ENCODE results near the gene C12orf60.
"Not testable (repeated sequence)": the region's sequence is repeated elsewhere in the genome, so short reads cannot be mapped to it uniquely, and the experiment has no call there.

Gene C12orf60, protein sequence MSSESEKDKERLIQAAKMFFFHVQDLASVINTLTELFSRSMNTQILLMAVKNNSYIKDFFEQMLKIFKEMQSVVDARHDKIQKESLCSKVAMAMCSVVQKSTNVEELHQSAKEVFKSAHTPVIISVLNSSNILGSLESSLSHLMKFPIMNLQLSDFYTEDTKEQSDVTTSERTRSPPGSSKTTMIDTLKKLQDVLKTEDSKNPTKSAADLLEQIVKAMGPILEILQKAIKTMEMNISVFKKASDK

GRCh38 chr12:14803011-14803829 lies at the start of gene C12orf60, which contains the start of gene WBP11:
C12orf60 (plus strand) TSS chr12:14803670; CDS start chr12:14822936, 19,266 bp downstream.
WBP11 (minus strand) TSS chr12:14803478; CDS start chr12:14801383, 2,095 bp downstream.
- Mint-ChIP-seq H3K4me1 (no peaks in the 10 kb centered on the region), H3K27me3 (ENCODE audit: low read depth, poor library complexity) (peaks cover 3% of the 10 kb centered on the region), H3K4me3 (no peak within 1 kb of the TSS), H3K27ac (no peak within 1 kb of the TSS), H3K36me3 (ENCODE audit: low read depth) (peaks cover 10% of the 10 kb centered on the region), H3K9me3 (no peaks in the 10 kb centered on the region)
- no peak for TF ChIP-seq CTCF (IDR thresholded peaks at IDR 0.05)
- DNase-seq = peak; percentile 84

DNA sequence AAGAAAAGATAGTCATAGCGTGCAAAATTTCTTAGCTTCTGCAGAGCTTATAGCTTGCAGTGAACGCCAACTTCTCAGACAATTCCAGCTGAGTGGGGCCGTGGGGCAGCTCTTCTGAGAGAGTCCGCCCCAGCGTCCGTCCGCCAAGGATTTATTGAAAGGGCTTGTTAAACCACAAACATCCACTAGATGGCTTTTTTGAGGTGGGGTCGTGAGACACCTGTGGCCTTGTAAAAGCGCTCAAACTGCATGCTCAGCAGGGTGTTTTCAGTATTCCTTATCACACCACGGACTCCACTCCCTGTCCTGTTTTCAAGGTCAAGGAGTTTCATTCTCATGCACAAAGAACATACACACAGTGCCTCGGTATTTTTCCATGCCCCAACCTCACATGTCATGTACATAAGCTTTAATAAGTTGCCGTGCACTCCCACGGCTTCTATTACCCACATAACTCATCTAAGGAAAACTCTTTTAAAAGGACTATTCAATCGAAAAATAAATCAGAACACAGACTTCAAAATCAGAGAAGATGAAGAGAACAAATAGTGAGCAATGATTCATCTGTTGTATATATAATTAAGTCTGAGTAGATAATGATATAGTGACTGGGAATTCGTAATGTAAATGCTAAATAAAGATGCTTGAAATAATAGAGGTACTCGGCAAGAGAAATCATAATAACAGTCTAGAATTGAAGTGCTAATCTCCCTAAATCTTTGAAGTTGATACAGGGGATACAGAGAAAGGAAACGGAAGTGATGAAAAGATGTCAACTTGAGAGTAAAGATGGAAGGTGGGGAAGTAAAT lies 46.9 kb upstream of the C12orf60 start:
- Mint-ChIP-seq H3K4me3 (no peak overlapping the region), H3K4me1 (no peaks in the 10 kb centered on the region), H3K27ac (no peak overlapping the region), H3K36me3 (ENCODE audit: low read depth) (peaks cover 22% of the 10 kb centered on the region), H3K27me3 (ENCODE audit: low read depth, poor library complexity) (no peaks in the 10 kb centered on the region), H3K9me3 (peaks cover 22% of the 10 kb centered on the region)
- DNase-seq = peak; percentile 45
- peak; percentile 66 for TF ChIP-seq CTCF (IDR thresholded peaks at IDR 0.05)

DNA sequence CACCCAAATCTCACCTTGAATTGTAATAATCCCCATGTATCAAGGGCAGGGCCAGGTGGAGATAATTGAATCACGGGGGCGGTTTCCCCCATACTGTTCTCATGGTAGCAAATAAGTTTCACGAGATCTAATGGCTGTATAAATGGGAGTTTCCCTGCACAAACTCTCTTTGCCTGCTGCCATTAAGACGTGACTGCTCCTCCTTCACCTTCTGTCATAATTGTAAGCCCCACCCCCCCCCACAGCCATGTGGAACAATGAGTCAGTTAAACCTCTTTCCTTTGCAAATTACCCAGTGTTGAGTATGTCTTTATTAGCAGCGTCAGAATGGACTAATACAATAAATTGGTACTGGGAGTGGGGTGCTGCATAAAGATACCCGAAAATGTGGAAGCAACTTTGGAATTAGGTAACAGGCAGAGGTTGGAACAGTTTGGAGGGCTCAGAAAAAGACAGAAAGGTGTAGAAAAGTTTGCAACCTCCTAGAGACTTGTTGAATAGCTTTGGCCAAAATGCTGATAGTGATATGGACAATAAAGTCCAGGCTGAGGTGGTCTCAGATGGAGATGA lies 43.7 kb upstream of the C12orf60 start:
- H3K9me3 Mint-ChIP-seq = peaks cover 32% of the 10 kb centered on the region
- not testable (repeated sequence) for DNase-seq; H3K27ac Mint-ChIP-seq; H3K4me1 Mint-ChIP-seq; H3K27me3 Mint-ChIP-seq (ENCODE audit: low read depth, poor library complexity); H3K4me3 Mint-ChIP-seq
- peaks cover 42% of the 10 kb centered on the region for H3K36me3 Mint-ChIP-seq (ENCODE audit: low read depth)

DNA sequence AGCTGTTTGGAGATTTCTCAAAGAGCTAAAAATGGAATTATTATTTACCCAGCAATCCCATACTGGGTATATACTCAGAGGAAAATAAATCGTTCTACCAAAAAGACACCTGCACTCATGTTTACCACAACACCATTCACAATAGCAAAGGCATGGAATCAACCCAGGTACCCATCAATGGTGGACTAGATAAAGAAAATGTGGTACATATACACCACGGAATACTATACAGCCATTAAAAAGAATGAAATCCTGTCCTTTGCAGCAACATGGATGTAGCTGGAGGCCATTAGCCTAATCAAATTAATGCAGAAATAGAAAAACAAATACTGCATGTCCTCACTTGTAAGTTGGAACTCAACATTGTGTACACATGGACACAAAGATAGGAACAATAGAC lies 38.1 kb upstream of the C12orf60 start:
- H3K4me1 Mint-ChIP-seq = peaks cover 30% of the 10 kb centered on the region
- H3K4me3 Mint-ChIP-seq = no peak overlapping the region
- H3K9me3 Mint-ChIP-seq = peaks cover 44% of the 10 kb centered on the region
- no peak overlapping the region for H3K27ac Mint-ChIP-seq
- H3K36me3 Mint-ChIP-seq (ENCODE audit: low read depth) = peaks cover 63% of the 10 kb centered on the region
- DNase-seq = no peak
- TF ChIP-seq CTCF (IDR thresholded peaks at IDR 0.05) = no peak
- H3K27me3 Mint-ChIP-seq (ENCODE audit: low read depth, poor library complexity) = no peaks in the 10 kb centered on the region

DNA sequence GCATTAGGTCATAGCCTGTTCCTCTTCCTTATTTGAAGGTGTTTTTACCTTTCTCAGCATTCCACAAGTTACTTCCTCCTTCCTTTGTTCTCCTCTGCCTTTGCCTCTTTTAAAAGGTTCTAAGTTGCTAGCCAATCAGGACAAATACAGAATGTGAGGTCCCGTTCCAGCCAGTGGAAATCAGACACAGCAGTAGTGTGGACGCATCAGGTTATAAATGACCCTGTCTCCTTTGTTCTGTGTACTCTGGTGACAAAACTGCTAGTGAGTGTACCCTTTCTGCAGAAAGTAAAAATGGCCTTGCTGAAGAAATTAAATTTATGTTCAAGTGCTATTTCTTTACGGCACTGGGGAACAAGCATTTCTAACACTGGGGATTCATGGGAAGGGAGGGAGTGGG lies 37.5 kb upstream of the C12orf60 start:
- not testable (repeated sequence) for DNase-seq; H3K27ac Mint-ChIP-seq; H3K4me3 Mint-ChIP-seq; H3K27me3 Mint-ChIP-seq (ENCODE audit: low read depth, poor library complexity)
- peaks cover 30% of the 10 kb centered on the region for H3K4me1 Mint-ChIP-seq
- H3K9me3 Mint-ChIP-seq = peaks cover 38% of the 10 kb centered on the region
- H3K36me3 Mint-ChIP-seq (ENCODE audit: low read depth) = peaks cover 58% of the 10 kb centered on the region

GRCh38 chr12:14766649-14767215 lies 36.7 kb upstream of the C12orf60 start:
- Mint-ChIP-seq H3K27ac (no peak overlapping the region), H3K4me3 (no peak overlapping the region), H3K36me3 (ENCODE audit: low read depth) (peaks cover 51% of the 10 kb centered on the region), H3K9me3 (peaks cover 31% of the 10 kb centered on the region), H3K4me1 (peaks cover 32% of the 10 kb centered on the region), H3K27me3 (ENCODE audit: low read depth, poor library complexity) (no peaks in the 10 kb centered on the region)
- no peak for TF ChIP-seq CTCF (IDR thresholded peaks at IDR 0.05)
- DNase-seq = no peak
